ENCODE results near the gene CEP128. TPM values are rescaled to one million over a fixed set of nuclear protein-coding genes. Genes with fewer than 3 reads are reported as not detected.
A peak's percentile ranks its signal among the peaks of the same experiment; 100 is the strongest.

CEP128 gene
- total RNA-seq, 1 donor from 2014 or later = 17.6 TPM

DNA sequence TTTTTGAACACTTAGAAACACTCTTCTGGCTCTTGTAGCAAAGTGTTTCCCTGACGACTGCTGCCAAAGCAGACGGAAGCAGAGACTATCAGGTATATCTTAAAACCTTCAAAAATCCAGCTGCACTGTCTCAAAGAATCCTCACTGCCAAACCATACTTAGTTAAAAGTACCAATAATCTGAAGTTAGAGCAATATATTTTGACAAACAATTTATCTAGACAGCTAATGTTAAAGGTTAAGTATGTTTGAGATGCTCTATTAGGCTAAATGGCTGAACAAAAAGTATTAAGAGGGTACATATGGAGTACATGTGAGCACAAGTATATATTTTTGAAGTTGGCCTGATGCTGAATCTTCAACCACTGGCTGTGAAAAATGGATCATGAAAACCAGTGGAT is 398.3 kb downstream of the CEP128 start:
- no peak for DNase-seq

DNA sequence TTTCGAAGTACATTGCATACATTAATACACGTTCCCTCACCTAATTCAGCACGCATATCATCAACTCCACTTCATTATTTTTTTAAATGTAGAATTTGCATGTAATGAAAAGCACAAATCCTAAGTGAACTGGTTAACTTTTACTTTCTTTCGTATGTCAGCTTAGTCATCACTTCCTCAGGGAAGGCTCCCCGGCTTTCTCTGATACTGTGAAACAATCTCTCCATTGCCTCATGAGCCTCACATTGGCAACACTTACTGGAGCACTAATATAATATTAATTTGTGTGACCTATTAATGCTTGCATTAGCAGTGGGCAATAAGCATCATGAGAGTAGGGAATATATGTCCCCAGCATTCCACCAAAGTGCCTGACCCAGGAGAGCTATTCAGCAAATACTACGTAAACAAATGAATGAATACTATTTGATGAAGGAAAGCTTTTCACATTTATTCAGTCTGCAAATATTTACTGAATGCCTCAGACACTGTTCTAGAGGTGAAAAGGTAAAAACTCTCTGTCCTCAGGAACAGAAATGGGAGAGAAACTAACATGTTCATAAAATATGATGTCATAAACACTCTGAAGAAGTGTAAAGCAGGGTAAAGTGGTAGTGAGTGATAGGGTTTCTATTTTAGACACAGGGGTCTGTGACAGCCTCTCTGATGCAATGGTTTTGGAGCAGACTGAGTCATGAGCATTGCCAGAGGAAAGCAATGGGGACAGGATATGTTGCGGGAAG is 402.7 kb downstream of the CEP128 start:
- DNase-seq = no peak

DNA sequence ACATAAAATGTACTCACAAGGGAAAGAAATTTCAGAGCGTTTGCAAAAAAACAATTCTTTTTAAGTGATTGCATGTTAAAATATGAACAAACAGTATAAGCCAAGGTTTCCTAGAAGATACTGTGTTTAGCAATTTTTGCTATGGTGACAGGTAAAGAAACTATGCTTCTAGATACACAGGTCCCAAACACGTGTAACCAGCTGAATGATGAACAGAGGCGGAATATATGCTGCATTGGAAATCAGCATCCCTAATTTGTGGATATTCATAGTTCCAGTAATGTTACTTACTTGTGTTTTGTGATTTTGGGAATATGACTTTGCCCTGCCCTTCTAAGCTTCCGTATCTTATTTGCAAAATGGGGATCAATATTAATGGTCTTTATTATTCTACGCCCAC is 403.9 kb downstream of the CEP128 start:
- DNase-seq = no peak

DNA sequence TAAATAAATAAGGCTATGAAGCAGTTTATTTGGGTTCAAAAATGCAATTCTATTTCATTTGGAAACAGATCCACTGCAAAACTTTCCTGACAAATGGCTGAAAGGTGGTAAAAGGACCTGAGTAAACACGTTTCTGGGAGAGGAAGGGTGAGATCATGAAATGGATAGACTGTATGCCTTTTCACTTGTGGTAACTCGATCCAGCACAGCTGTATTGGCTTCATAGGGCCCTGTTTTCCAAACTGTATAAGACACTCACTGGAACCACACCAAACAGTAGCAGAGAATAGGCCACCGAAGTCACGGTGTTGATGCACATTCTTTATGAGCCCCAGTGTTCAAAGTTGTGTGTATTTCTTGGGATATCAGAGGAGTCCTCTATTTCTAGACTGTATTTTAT is 405.1 kb downstream of the CEP128 start:
- DNase-seq = peak; percentile 72

DNA sequence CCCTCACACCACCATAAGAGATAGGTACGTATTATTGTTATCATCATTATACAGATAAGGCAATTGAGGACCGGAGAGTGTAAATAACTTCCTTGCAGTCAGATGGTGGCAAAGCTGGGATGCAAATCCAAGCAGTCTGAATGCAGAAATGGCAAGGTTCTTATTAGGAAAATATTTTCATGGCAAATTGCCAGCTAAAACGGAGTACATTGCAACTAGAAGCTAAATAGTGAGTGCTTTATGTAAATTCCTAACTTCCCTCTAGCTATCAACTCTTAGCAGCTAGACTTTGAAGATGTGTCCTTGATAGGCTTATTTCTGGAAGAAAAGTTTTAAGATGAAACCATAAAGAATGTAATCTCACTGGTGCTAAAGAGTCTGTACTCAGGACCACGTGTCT is 406.4 kb downstream of the CEP128 start:
- no peak for DNase-seq

DNA sequence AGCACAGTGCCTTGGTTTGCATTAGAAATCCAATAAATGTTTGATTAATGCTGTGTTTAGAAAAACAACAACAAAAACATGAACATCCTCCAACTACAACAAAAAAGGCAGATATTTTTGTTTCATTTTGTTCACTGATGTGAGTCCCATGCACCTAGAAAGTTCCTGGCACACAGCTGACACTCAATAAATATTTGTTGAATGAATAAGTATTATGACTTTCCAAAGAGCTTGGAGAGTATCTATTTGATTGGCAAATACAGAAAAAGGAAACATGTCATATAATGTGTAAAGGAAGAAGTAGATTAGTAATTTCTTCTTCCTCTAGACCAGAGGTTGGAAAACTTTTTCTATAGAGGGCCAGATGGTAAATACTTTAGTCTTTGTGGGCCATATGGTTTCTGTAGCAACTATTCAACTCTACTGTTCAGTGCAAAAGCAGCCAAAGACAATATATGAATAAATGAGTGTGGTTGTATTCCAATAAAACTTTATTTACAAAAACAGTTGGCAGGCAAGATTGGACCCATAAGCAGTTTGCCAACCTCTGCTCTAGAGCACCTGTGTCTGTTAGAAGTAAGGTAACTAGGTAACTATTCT is 417.9 kb downstream of the CEP128 start:
- no peak for DNase-seq

DNA sequence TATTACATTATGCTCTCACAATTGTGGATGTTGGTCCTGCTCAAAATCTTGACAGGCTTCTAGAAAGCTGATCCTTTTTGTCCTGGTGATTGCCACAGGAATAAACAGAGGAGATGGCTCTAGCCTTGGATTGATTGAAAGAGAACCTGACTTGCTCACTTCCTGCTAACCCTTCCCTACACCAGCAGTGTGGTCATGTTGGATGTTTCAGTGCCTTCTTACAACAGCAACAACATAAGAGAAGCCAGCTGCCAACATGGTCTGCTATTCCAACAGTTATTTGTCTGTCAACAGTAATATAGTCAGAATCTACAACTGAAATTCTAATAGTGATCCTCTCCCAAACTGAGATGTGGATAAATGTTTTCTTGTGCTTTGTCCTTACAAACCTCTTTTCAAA is 418.6 kb downstream of the CEP128 start:
- no peak for DNase-seq

DNA sequence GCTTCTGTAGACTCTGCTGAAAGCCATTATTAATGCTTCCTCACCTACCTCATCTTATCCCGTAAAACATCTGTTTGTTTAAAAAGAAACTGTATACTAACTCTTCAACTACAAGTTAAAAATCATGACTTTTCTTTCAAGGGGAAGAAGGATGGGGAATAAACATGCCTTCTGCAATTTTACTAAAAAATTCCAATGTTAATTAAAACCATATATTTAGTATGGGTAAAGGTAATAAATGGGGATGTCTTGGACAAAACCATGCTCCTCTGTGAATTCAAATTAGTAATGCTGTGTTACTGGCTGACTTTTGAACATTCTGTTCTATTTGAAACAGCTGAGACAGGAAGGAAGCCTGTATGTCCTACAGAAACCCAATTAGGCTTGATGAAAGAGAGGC is 419.1 kb downstream of the CEP128 start:
- peak; percentile 45 for DNase-seq

DNA sequence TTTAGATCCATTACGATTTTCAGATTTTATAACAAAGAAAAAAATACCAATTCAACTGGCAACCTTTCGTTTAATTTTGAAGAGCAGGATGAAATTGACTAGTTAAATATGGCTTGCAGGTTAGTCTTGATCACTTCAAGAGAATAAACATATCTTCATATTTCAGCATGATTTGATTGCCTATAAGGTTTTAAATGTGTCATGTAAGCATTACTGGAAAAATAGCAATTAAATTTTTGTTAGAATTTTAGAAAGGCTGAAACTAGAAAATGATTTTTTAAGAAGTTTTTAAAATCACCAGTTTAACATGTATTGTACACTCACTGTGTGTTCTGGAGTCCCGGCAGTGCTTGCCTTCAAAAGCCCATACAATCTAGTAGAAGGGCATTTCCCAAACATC is 420.1 kb downstream of the CEP128 start:
- no peak for DNase-seq

DNA sequence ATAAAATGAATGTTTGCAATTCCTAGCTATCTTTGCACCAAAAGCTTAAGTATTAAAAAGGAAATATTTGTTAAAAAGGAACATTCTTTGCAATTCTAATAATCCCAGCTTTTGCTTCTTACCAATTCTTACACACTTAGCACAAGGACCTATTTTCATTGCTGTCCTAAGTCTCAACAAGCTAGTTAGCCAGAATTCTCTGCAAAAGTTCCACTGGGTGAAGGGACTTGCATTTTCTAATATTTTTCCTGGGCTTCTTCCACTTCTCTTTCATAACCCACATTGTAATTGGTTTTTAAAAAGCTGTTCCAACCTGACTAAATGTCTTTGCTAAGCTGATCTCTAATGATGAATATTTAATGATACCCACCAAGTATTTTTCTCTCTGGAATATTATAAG is 422.5 kb downstream of the CEP128 start:
- DNase-seq = no peak

DNA sequence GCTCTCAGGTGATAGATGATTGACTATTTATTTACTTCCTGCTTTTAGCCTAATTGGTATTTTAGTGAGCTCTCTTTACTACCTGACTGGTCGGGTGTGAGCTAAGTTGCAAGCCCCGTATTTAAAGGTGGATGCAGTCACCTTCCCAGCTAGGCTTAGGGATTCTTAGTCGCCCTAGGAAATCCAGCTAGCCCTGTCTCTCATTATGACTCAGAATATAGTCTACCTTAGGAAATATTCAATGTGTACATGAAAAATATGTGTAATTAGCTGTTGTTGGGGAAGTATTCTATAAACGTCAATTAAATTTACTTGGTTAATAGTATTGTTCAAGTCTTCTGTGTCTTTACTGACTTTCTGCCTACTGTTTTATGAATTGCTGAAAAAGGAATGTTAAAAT is 423.4 kb downstream of the CEP128 start:
- no peak for DNase-seq

DNA sequence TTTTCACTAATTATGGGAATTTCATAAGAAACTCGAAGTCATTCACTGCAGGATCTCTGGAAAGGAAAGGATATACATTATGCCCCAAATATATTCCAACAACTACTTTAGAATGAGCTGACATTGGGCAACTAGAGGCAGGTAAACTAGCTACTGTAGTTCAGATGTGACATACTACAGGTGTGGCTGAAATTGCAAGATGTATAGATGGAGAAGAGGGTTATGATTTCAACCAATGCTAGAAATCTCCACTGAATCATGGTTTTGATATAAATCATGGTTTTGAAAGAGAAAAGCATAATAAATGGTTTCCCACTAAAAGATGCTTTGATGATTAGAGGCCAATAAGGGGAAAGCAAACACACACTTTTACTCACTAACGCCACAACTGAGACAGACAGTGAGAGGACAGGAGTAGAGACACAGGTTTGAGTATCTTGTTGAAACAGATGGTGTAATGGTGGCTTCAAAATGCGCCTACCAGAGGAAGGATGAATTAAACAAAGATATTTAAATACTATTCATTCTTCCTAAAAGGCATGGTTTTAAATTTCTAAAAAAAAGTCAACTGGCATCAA is 434.2 kb downstream of the CEP128 start:
- DNase-seq = no peak

DNA sequence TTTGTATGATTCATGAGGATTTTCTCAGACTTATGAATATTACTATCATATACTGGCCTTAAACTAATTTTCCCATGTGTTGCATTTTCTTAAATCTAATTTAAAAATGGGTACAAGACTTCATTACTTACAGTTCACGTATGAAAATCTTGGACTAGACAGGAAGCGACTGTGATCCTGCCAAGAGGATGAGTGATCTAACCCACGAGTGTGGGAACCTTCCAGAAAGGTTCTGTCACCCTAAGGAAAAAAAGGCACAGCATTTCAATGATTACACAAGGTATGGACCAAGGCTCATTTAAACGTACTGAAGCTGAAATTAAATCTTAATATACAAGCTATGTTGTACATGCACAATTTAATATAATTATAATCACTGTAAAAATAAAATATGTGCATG is 436.8 kb downstream of the CEP128 start:
- no peak for DNase-seq

DNA sequence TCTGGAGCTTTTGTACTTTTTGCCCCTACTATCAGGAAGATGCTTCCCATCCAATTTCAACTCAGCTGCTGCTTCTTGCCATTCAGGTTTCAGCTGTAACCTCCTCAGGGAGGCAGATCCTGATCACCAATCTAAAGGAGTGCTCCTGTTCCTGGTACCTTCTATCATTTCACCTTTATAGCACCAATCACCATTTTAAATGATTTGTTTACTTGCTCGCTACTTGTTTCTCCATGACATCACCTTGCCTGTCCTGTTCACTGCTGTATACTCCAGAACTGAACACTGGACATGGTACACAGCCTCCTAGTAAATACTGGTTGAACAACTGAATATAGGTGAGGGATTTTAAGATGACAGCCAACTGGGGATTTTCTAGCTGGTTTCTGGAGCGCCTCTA is 443.0 kb downstream of the CEP128 start:
- DNase-seq = no peak

DNA sequence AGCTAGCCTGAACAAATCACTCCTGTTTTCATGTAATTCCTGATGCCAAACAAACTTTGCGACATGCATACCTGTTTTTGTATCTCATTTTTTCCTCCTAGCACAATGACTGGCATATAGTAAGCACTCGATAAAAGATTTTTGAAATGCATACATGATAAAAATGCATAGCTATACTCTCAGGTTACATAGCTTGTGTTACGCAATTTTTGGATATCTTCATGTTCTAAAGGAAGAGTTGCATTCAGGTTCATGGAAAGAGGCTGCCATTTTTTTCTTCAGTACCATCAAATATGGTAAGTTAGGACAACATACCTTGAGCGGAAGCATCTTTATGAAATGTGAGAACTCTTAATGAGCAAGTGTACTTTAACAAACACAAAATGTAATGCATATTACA is 445.4 kb downstream of the CEP128 start:
- no peak for DNase-seq

DNA sequence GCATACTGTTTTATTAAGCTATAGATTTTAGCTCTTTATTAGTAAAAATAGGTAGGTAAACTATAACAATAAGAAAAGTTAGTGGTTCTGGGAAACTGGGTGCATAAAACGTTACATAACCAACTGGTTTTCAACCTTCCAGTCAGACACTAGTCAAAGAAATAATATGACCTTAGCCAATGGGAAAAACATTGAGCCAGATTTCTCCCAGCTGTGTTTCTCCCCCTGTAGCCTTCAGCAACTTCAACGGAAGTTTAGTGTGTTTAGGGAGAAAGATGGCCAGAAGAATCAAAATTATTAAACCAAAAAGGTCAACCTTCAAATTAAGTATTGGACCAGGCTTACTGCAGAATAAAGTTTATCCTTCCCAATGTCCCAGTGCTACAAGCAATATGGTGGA is 446.8 kb downstream of the CEP128 start:
- DNase-seq = no peak

DNA sequence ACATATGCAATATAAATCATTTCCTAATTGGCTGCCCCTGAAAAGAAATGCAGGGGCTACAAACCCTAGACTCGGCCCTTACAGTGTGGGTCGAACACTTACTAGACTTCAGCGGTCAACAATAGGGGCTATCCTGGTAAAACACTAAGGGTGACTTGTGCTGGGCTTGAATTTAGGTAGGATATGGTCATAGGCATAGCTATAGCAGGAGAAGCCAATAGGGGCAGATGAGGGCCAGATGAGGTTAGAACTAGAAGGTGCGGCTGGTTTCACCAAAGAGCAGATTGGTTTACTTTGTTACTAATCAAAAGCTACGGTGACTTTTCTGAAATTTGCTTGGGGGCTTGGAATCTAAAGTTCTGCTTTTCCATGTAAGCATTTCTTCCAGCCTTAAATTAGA is 447.9 kb downstream of the CEP128 start:
- no peak for DNase-seq

DNA sequence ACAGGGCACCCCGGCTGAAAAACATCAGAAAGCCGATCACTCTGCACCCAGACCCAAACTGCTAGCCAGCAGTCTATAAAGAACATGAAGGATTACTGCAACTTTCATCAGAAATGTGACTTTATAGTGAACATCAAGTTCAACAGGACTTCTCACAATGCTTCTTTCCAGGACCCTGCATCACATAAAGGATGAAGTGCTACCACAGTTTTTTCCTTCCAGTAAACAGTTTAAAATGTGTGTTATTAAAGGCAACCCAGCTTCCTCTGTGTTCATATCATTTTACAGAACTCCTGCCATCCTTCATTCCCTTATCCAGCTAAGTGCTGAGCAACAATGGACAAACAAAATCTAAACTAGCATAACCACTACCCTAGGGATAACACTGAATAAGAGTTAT is 449.9 kb downstream of the CEP128 start:
- peak; percentile 56 for DNase-seq

DNA sequence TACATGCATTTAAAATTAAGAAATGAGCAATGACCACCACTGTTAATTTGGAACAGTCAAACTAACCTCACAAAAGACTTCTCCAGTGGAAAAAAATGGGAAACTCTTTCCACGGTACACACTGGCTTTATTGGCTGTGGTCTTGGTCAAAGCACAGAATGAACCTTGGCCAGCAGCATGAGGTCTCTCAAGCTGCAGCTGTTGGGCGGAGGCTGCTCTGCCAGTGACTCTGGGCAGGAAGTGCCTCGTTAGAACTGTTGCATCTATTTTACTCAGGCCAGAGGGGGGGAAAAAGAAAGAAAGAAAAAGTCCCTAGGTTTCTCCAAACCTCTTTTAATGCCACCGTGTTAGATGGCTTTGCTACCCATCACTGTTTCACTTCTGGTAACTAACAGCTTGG is 450.4 kb downstream of the CEP128 start:
- peak; percentile 89 for DNase-seq

DNA sequence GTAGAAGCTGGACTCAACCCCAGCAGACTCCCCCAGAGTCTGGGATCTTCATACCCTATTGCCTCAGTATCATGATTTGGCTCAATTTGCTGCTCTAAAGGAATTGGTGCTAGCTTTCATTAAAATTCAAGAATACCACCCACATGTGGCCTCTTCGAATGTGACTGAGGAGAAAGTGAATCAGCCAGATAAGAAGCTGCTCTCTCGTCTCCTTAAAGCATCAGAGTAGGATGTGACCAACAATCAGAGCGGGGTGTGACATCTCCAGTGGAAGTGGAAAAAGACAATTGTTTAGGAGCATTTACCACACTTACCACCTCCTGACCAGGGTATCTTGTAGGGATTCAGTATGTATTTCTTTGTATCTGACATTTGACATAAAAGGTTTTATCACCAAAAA is 452.0 kb downstream of the CEP128 start:
- DNase-seq = no peak

DNA sequence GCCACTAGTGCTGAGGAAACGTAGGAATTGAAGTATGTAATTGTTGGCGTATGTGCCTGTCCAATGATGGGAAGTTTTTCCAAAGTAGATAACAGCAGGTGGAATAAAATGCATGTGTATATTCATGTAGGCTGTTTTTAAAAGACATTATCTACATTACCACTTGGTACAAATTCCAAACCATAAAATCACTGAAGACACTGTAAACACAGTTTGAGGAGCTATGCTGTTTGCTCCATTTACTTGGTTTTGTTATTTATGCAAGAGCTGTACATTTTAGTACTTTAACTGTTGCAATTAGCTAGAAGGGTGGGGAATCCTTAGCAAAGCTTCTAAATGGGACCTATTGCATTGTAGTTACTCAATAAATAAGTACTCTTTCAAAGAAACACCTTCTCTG is 455.8 kb downstream of the CEP128 start:
- no peak for DNase-seq

DNA sequence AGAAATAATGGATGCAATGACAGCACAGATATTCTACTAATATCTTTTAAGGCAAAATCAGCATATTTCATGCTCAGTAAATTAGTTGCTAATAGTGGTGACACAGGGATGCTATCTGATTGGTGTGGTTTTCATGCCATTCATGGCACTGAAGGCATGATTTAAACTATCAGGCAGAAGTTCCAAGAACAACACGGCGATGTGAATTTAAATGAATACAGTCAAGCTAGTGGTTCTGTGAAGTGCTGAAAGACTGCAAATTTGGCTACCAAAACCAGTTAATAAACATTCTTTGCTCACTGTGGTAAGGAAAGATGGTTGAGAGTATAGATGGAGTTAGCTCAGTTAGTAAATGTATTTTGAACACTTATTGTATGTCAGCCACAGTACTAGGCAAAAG is 458.2 kb downstream of the CEP128 start:
- DNase-seq = no peak

DNA sequence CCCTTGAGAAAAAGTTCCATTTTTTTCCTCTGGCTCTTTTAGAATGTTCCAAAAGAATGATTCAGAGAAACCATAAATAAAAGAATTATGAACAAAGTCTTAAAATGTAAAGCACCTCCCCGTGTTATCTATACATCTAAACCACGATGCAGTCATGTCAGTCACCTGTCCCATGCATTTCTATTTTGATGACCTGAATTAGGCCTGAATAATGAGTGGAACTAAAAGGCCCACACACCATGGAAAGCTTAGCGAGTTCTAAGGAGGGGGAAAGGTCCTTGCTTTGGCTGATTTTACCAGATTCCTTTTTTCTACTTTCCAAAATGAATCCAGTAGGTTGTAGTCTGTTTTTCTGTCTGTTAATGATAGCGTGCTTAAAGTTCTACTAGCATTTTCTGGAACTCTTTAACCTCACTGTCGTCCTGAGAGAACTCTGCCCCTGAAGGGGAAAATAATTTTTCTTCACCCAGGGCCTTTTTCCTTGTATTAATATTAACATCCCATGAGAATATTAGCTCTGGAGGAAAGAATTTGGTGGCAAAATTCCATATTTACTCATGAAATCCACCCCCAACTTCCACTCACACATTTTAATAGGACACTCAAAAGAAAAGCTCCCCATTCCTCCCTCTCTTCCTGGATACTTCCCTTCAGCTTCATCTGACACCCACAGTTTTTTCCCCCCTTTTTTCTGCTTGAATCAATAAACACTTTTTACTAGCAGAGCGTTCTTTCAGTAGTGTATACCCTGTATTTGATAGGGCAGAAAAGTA is 464.0 kb downstream of the CEP128 start:
- DNase-seq = no peak

Measured in tongue (tissue), 2 donors.